ENCODE results near the gene INSR. TPM values are rescaled to one million over a fixed set of nuclear protein-coding genes. Genes with fewer than 3 reads are reported as not detected.

The INSR gene
- polyA plus RNA-seq, 1 of the 3 experiments (the other 2 are of a cell fraction), result 3.6 TPM

- WGBS (ENCODE audit: low lambda C conversion rate), result 76% methylated on average over 10 of the region's 12 CpGs
- H4K20me1 ChIP-seq (ENCODE audit: insufficient read depth), result no peaks in the 10 kb centered on the region
- no peak overlapping the region for H3K4me3 ChIP-seq (ENCODE audit: low read depth in 2 of 2, low read length in 1 of 2)
- peaks cover 5 to 11% of the 10 kb centered on the region in 2 experiments; a peak in 2 of 4 replicates for H3K4me1 ChIP-seq (ENCODE audit: control insufficient read depth in 1 of 2, insufficient read depth in 2 of 2, low read depth in 1 of 2, low read length in 1 of 2)
- H3K9me3 ChIP-seq, result no peaks in the 10 kb centered on the region
- no peak overlapping the region for H2AFZ ChIP-seq (ENCODE audit: low read depth)
- H3K27me3 ChIP-seq (ENCODE audit: insufficient read depth), result no peaks in the 10 kb centered on the region; the same call in none of the 2 replicates
- H3K4me2 ChIP-seq, result peak overlapping the region; percentile 96
- no peaks in the 10 kb centered on the region for H3K79me2 ChIP-seq (ENCODE audit: insufficient read depth)
- no peak for DNase-seq
- CTCF ChIA-PET, result interaction anchor here (0.6 to 1.2 kb wide), 3 partner anchors 62 to 190 kb away, joined by 3 to 4 read pairs (median 4); no protein-coding TSS in a partner anchor
- TF ChIP-seq POLR2AphosphoS5 (IDR thresholded peaks at IDR 0.05; ENCODE audit: low read depth, low read length), result no peak
- no peak for TF ChIP-seq CHD2 (IDR thresholded peaks at IDR 0.05; ENCODE audit: low read length, partially characterized antibody)
- no peak for TF ChIP-seq JUND (IDR thresholded peaks at IDR 0.05)
- no peak for TF ChIP-seq YY1 (IDR thresholded peaks at IDR 0.05; ENCODE audit: low read depth)
- no peak for TF ChIP-seq FOXM1 (IDR thresholded peaks at IDR 0.05; ENCODE audit: low read depth)
- no peak for TF ChIP-seq NFIC (IDR thresholded peaks at IDR 0.05; ENCODE audit: borderline replicate concordance)
- TF ChIP-seq RCOR1 (IDR thresholded peaks at IDR 0.05; ENCODE audit: low read length), result no peak
- no peak for TF ChIP-seq MXI1 (IDR thresholded peaks at IDR 0.05; ENCODE audit: low read depth, low read length)
- TF ChIP-seq TCF12 (IDR thresholded peaks at IDR 0.05), result no peak
- TF ChIP-seq SIN3A (IDR thresholded peaks at IDR 0.05; ENCODE audit: borderline replicate concordance, low read depth, low read length), result no peak
- TF ChIP-seq GATA2 (CRISPR knock-in tag; IDR thresholded peaks at IDR 0.05), result no peak
- TF ChIP-seq ZBTB33 (IDR thresholded peaks at IDR 0.05; ENCODE audit: borderline replicate concordance, low read depth), result no peak
- TF ChIP-seq GABPA (IDR thresholded peaks at IDR 0.05; ENCODE audit: low read depth), result no peak
- no peak for TF ChIP-seq EZH2phosphoT487 (IDR thresholded peaks at IDR 0.05; ENCODE audit: borderline replicate concordance, low read depth)
- TF ChIP-seq USF1 (IDR thresholded peaks at IDR 0.05; ENCODE audit: borderline replicate concordance, low read depth), result no peak
- no peak for TF ChIP-seq MEF2A (IDR thresholded peaks at IDR 0.05; ENCODE audit: borderline replicate concordance, low read depth)
- POLR2A ChIA-PET, result no interaction called here
- H3K9ac ChIP-seq, result no peak overlapping the region
- H3F3A ChIP-seq (replicated peaks; ENCODE audit: insufficient read depth), result no peaks in the 10 kb centered on the region
- H3K9me2 ChIP-seq, result no peaks in the 10 kb centered on the region
- H3K27ac ChIP-seq (ENCODE audit: low read depth in 2 of 2, low read length in 1 of 2), result no peak overlapping the region
- no peaks in the 10 kb centered on the region for H3K36me3 ChIP-seq (replicated peaks in 1 of 2; ENCODE audit: control insufficient read depth in 1 of 2, insufficient read depth in 2 of 2, low read length in 1 of 2)
These were observed 1.8 kb downstream of the INSR start for GRCh38 chr19:7292352-7292949.

- Histone ChIP-seq H3K4me3 (ENCODE audit: low read depth in 2 of 2, low read length in 1 of 2) (no peak overlapping the region), H2AFZ (ENCODE audit: low read depth) (no peak overlapping the region), H3K9ac (no peak overlapping the region), H3F3A (replicated peaks; ENCODE audit: insufficient read depth) (no peaks in the 10 kb centered on the region), H3K36me3 (replicated peaks in 1 of 2; ENCODE audit: control insufficient read depth in 1 of 2, insufficient read depth in 2 of 2, low read length in 1 of 2) (no peaks in the 10 kb centered on the region), H3K9me2 (no peaks in the 10 kb centered on the region), H3K79me2 (ENCODE audit: insufficient read depth) (no peaks in the 10 kb centered on the region), H3K4me2 (no peak overlapping the region), H3K9me3 (no peaks in the 10 kb centered on the region), H3K27ac (ENCODE audit: low read depth in 2 of 2, low read length in 1 of 2) (no peak overlapping the region), H3K4me1 (ENCODE audit: control insufficient read depth in 1 of 2, insufficient read depth in 2 of 2, low read depth in 1 of 2, low read length in 1 of 2) (peaks cover 0 to 8% of the 10 kb centered on the region in 2 experiments; a peak in 1 of 4 replicates), H4K20me1 (ENCODE audit: insufficient read depth) (no peaks in the 10 kb centered on the region), H3K27me3 (ENCODE audit: insufficient read depth) (no peaks in the 10 kb centered on the region)
- TF ChIP-seq NRF1 (IDR thresholded peaks at IDR 0.05; ENCODE audit: low read depth, low read length) (no peak), GATA2 (CRISPR knock-in tag; IDR thresholded peaks at IDR 0.05) (peak; percentile 74), EP300 (IDR thresholded peaks at IDR 0.05; ENCODE audit: borderline replicate concordance in 1 of 2, low read depth in 1 of 2, low read length in 1 of 2) (peak in 1 of 2 experiments; percentile 37; a peak in 1 of 4 replicates)
- ChIA-PET POLR2A (no interaction called here), CTCF (interaction anchor here (0.9 to 1.2 kb wide), 2 partner anchors 137 to 187 kb away, joined by 3 read pairs; no protein-coding TSS in a partner anchor)
- 76% methylated on average over 6 of the region's 6 CpGs for WGBS (ENCODE audit: low lambda C conversion rate)
- DNase-seq, result peak; percentile 65
These were observed 5.2 kb downstream of the INSR start for GRCh38 chr19:7288977-7289376.
